ENCODE measurements around the gene CRLF1. TPM values are rescaled to one million over a fixed set of nuclear protein-coding genes. Genes with fewer than 3 reads are reported as not detected.
A peak's percentile ranks its signal among the peaks of the same experiment; 100 is the strongest.

Gene CRLF1
- total RNA-seq, 1 donor from 2014 or later, result 17.0 TPM

GRCh38 chr19:18651300-18651699 is 44.7 kb upstream of the CRLF1 start:
- H3K9me3 Mint-ChIP-seq (ENCODE audit: unreplicated experiment), result no peaks in the 10 kb centered on the region
- peak overlapping the region; percentile 98 for H3K27ac Mint-ChIP-seq (ENCODE audit: unreplicated experiment)
- no peaks in the 10 kb centered on the region for H3K36me3 Mint-ChIP-seq (ENCODE audit: unreplicated experiment)
- H3K4me1 Mint-ChIP-seq (ENCODE audit: unreplicated experiment), result peaks cover 54% of the 10 kb centered on the region
- H3K4me3 Mint-ChIP-seq (ENCODE audit: unreplicated experiment), result no peak overlapping the region
- no peak for TF ChIP-seq CTCF (IDR thresholded peaks at IDR 0.05)
- H3K27me3 Mint-ChIP-seq (ENCODE audit: unreplicated experiment), result no peaks in the 10 kb centered on the region
- DNase-seq (ENCODE audit: extremely low spot score, unreplicated experiment), result no peak

- H3K9me3 Mint-ChIP-seq (ENCODE audit: unreplicated experiment), result no peaks in the 10 kb centered on the region
- no peaks in the 10 kb centered on the region for H3K27me3 Mint-ChIP-seq (ENCODE audit: unreplicated experiment)
- peak overlapping the region; percentile 64 for H3K4me3 Mint-ChIP-seq (ENCODE audit: unreplicated experiment)
- peak; percentile 87 for DNase-seq (ENCODE audit: extremely low spot score, unreplicated experiment)
- H3K4me1 Mint-ChIP-seq (ENCODE audit: unreplicated experiment), result peaks cover 54% of the 10 kb centered on the region
- peak overlapping the region; percentile 98 for H3K27ac Mint-ChIP-seq (ENCODE audit: unreplicated experiment)
- H3K36me3 Mint-ChIP-seq (ENCODE audit: unreplicated experiment), result no peaks in the 10 kb centered on the region
- no peak for TF ChIP-seq CTCF (IDR thresholded peaks at IDR 0.05)
These were observed 44.0 kb upstream of the CRLF1 start for GRCh38 chr19:18650468-18651041.

GRCh38 chr19:18650021-18650390 is 43.4 kb upstream of the CRLF1 start:
- no peaks in the 10 kb centered on the region for H3K36me3 Mint-ChIP-seq (ENCODE audit: unreplicated experiment)
- no peaks in the 10 kb centered on the region for H3K9me3 Mint-ChIP-seq (ENCODE audit: unreplicated experiment)
- DNase-seq (ENCODE audit: extremely low spot score, unreplicated experiment), result no peak
- no peaks in the 10 kb centered on the region for H3K27me3 Mint-ChIP-seq (ENCODE audit: unreplicated experiment)
- TF ChIP-seq CTCF (IDR thresholded peaks at IDR 0.05), result no peak
- peak overlapping the region; percentile 64 for H3K4me3 Mint-ChIP-seq (ENCODE audit: unreplicated experiment)
- H3K27ac Mint-ChIP-seq (ENCODE audit: unreplicated experiment), result peak overlapping the region; percentile 98
- H3K4me1 Mint-ChIP-seq (ENCODE audit: unreplicated experiment), result peaks cover 54% of the 10 kb centered on the region

DNA sequence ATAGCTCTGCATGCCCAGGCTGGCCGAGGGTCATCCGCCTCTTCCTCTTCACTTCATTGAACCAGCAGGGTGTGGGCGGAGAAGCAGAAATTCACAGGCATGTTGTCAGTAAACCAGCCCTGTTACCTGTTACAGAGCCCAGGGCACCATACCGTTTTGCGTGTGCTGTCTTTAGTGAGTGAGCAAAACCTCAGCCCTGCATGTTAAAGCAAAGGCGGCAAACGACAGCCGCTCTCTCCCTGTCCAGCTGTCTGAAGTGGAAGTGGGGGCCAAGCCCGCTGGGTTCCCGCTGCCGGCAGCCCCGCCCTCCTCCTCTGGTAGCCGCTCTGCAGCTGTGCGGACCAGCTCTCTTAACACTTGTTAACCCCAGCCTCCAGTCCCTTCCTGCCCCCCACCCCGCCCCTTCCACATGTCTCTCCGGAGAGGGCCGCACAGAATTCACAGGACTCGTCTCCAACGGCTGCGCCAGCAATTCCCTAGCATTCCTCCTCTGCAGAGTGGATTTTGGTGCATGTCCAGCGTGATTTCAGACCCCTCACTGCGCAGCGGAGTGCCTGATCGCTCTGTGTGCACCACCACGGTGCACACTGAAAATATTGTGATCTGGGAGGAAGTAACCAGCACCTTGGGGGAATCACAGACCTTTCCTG is 42.9 kb upstream of the CRLF1 start:
- TF ChIP-seq CTCF (IDR thresholded peaks at IDR 0.05), result no peak
- peak; percentile 91 for DNase-seq (ENCODE audit: extremely low spot score, unreplicated experiment)
- Mint-ChIP-seq H3K9me3 (ENCODE audit: unreplicated experiment) (no peaks in the 10 kb centered on the region), H3K4me1 (ENCODE audit: unreplicated experiment) (peaks cover 52% of the 10 kb centered on the region), H3K4me3 (ENCODE audit: unreplicated experiment) (peak overlapping the region; percentile 64), H3K36me3 (ENCODE audit: unreplicated experiment) (no peaks in the 10 kb centered on the region), H3K27me3 (ENCODE audit: unreplicated experiment) (no peaks in the 10 kb centered on the region), H3K27ac (ENCODE audit: unreplicated experiment) (peak overlapping the region; percentile 98)

DNA sequence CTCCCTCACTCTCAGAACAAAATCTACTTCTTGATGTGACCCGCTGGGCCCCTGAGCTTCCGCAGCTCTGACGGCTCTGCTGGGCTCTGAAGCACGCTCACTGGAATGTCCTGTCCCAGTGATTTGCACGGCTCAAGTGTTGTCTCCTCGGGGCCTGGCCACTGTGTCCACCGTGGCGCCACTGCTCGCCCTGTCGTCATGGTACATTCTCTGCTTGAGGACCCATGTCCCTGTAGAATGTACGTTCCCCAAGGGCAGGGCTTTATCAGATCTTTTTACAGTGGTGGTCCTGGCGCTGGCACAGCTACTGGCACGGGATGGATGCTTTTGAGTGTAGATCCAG is 42.3 kb upstream of the CRLF1 start:
- peak overlapping the region; percentile 98 for H3K27ac Mint-ChIP-seq (ENCODE audit: unreplicated experiment)

More for the DNA sequence above, 42.3 kb upstream of the CRLF1 start:
- H3K4me1 Mint-ChIP-seq (ENCODE audit: unreplicated experiment), result peaks cover 52% of the 10 kb centered on the region
- peak overlapping the region; percentile 64 for H3K4me3 Mint-ChIP-seq (ENCODE audit: unreplicated experiment)
- no peaks in the 10 kb centered on the region for H3K9me3 Mint-ChIP-seq (ENCODE audit: unreplicated experiment)
- no peaks in the 10 kb centered on the region for H3K27me3 Mint-ChIP-seq (ENCODE audit: unreplicated experiment)
- no peaks in the 10 kb centered on the region for H3K36me3 Mint-ChIP-seq (ENCODE audit: unreplicated experiment)
- no peak for DNase-seq (ENCODE audit: extremely low spot score, unreplicated experiment)
- no peak for TF ChIP-seq CTCF (IDR thresholded peaks at IDR 0.05)

Data from osteocyte (in vitro differentiated cells).